ENCODE data around the gene YY2.
"Not testable (repeated sequence)": the region's sequence is repeated elsewhere in the genome, so short reads cannot be mapped to it uniquely, and the experiment has no call there.

The YY2 gene

DNA sequence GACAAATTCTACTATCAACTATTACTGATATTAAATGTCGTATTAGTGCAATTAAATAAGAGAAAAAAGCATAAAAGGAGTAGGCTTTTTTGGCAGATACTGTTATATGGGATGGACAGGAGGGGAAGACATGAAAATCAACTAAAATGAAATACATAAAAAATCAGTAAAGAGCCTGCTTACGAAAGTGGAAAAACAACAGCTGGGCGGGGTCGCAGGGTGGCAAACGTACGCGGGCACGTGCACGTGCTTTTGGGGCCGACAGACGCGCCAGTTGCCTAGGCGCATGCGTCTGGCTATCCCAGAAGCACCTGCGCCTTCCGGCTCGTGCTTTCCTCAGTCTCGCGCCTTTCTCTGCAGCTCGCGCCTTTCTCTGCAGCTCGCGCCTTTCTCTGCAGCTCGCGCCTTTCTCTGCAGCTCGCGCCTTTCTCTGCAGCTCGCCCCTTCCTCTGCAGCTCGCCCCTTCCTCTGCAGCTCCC lies at the start of gene YY2:
YY2 (plus strand) TSS at position 51 of the 479 bp plus-strand sequence. CDS start 498 bp downstream, outside the sequence.
- DNase-seq, result no peak

DNA sequence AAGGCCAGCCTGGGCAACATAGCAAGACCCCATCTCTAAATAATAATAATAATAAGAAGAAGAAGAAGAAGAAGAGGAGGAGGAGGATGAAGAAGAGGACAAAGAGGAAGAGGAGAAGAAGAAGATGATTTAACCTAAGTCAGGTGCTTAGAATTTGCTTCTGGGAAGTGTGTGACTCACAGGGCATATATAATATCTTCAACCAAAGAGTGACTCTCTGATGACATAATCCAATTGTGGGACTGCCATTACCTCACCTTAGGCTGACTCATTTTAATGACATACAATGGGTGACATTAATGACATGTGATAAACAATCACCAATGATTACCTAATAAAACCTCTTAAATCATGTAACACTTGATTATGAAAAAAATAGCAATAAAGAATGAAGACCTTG lies 49.1 kb upstream of the YY2 start:
- no peak for DNase-seq

- no peak for DNase-seq
Observed at GRCh38 chrX:21811832-21812231, 44.0 kb upstream of the YY2 start.

- DNase-seq, result no peak
Observed at GRCh38 chrX:21812628-21813027, 43.2 kb upstream of the YY2 start.

- no peak for DNase-seq
Observed at GRCh38 chrX:21813612-21814368, 42.0 kb upstream of the YY2 start.

GRCh38 chrX:21816136-21816535 lies 39.7 kb upstream of the YY2 start:
- DNase-seq, result no peak

DNA sequence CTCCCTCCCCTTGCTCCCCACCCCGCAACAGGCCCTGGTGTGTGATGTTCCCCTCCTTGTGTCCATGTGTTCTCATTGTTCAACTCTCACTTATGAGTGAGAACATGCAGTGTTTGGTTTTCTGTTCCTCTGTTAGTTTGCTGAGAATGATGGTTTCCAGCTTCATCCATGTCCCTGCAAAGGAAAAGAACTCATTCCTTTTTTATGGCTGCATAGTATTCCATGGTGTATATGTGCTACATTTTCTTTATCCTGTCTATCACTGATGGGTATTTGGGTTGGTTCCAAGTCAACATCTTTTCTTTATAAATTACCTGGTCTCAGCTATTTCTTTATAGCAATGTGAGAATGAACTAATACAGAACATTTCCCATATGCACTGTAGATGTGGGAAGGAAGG lies 35.6 kb upstream of the YY2 start:
- not testable (repeated sequence) for DNase-seq

- DNase-seq, result no peak
Observed at GRCh38 chrX:21821875-21822274, 33.9 kb upstream of the YY2 start.

DNA sequence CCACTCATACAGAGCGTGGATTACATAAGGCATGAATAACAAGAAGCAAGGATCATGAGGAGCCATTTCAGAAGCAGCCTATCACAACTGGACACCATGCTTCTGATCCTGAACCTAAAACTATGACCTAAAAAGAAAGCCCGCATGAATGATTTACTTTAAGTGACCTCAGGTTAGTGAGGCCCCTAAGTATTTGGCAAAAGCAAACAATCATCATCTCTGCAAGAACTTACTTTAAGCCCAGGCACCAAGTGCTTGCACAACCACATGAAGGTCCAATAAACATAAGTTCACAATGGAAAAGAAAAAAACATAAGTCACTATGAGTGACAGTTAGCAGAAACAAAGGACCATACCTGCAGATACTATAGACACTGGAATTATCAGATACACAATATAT lies 24.3 kb upstream of the YY2 start:
- DNase-seq, result no peak

DNA sequence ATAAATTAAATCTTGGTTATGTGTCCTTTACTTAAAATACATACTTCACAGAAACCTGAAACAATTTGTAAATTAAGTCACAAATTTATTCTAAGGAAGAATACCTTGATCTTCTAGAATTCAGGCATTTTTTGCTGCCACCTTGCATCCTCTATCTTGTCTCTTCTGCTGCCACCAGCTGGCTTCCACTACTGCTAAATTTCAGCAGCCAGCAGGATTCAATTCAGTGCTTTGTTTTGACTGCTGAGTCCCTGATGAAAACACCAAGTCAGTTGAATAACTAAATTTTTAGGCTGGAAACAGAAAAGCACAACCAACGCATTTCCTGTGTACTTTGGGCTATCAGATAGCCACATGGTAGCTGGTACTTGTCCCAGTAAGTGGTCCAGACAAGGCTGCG lies 18.7 kb upstream of the YY2 start:
- no peak for DNase-seq

DNA sequence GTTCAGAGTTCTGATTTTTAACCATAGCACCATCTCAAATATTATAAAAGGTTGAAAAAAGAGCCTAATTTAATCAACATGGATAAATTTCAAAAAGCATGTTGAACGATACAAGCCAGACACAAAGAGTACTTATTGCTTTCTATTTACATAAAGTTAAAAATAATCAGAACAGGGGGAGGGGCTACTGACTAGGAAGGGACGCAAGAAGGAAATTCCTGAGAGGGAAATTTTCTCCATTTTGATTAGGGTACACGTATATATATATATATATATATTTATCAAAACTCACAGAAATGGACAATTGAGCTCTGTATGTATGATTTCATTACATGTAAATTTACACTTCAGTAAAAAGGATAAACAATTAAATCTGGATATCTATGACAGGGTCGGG lies 16.9 kb upstream of the YY2 start:
- DNase-seq, result no peak

GRCh38 chrX:21839334-21840192 lies 16.2 kb upstream of the YY2 start, which contains the start of gene MBTPS2:
Gene MBTPS2 (plus strand): TSS chrX:21839617. CDS start chrX:21839735, 118 bp downstream.
- DNase-seq, result peak; percentile 77 to 81

GRCh38 chrX:21840193-21840545 lies 15.6 kb upstream of the YY2 start:
- no peak for DNase-seq

DNA sequence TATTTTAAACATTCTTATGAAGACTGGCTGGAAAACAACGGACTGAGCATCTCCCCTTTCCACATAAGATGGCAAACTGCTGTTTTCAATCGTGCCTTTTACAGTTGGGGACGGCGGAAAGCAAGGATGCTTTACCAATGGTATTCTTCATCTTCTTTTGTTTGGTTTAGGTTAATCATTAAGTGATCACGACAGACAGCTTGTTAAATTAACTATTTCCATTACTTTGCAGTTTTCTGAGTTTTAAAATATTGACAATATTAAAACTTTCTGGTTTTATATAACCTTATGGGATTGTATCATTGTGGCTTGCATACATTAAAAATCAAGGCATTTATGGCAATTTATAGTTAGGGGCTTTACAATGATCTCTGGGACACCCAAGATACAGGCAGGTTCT lies 12.6 kb upstream of the YY2 start:
- DNase-seq, result no peak

DNA sequence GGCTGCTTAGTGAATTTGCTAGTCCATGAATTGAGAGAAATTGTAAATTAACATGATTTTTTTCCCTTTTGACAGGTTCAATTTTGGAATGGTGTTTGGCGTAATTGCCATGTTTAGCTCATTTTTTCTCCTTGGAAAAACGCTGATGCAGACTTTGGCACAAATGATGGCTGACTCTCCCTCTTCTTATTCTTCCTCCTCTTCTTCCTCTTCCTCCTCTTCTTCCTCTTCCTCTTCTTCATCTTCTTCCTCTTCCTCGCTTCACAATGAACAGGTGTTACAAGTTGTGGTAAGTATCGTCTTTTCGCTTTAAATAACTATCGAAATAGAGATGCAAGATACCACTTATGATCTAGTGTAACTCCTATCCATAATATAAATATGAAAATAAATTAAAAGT lies 10.7 kb upstream of the YY2 start:
- DNase-seq, result no peak

DNA sequence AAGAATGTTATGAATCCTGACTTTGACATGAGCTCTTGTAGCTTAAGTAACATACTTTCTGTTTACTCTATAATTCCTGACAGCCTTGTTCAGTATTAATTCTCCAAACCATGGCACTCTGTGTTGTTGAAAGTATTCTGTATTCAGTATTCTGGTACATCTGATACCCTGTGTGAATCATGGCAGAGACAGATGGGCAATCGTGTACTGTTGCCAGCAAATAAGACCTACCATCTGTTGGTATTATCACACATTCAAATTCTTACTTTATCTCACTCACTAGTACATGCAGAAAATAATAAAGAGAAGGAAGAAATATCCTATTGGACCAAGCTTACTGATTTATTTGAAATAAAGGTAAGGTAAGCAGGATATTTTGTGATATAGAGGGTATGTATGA lies 8.4 kb upstream of the YY2 start:
- no peak for DNase-seq

DNA sequence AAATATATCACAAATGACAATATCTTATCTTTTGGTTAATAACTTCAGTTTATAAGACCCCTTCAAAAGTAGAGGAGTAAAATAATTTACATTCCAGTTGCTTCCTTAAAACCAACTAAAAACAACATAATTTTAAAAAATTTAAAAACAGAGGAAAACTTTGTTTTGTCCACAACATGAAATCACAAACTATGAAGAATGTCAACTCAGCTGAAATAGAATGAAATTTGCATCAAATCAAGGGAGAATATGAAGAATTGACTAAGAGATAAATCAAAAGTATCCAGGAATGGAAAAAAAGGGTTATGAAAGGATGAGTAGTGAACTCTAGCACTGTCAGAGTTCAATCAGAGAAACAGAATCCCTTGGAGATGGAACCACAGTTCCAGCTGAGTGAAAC lies 2.2 kb upstream of the YY2 start:
- DNase-seq, result no peak

DNA sequence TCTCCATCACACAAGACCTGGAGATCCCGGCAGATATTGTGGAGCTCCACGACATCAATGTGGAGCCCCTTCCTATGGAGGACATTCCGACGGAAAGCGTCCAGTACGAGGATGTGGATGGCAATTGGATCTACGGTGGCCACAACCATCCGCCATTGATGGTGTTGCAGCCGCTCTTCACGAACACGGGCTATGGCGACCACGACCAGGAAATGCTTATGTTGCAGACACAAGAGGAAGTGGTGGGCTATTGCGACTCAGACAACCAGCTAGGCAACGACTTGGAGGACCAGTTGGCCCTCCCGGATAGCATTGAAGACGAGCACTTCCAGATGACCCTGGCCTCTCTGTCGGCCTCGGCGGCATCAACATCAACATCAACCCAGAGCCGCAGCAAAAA lies 717 bp downstream of the YY2 start:
- no peak for DNase-seq

- no peak for DNase-seq
Observed at GRCh38 chrX:21863241-21863640, 7.5 kb downstream of the YY2 start.

GRCh38 chrX:21865436-21865835 lies 9.6 kb downstream of the YY2 start:
- DNase-seq, result no peak

GRCh38 chrX:21870494-21870893 lies 14.7 kb downstream of the YY2 start:
- DNase-seq, result no peak

GRCh38 chrX:21873063-21873775 lies 17.4 kb downstream of the YY2 start:
- no peak for DNase-seq

- DNase-seq, result not testable (repeated sequence)
Observed at GRCh38 chrX:21874182-21874581, 18.4 kb downstream of the YY2 start.
